ENCODE data around the gene BTBD6.

Gene BTBD6

DNA sequence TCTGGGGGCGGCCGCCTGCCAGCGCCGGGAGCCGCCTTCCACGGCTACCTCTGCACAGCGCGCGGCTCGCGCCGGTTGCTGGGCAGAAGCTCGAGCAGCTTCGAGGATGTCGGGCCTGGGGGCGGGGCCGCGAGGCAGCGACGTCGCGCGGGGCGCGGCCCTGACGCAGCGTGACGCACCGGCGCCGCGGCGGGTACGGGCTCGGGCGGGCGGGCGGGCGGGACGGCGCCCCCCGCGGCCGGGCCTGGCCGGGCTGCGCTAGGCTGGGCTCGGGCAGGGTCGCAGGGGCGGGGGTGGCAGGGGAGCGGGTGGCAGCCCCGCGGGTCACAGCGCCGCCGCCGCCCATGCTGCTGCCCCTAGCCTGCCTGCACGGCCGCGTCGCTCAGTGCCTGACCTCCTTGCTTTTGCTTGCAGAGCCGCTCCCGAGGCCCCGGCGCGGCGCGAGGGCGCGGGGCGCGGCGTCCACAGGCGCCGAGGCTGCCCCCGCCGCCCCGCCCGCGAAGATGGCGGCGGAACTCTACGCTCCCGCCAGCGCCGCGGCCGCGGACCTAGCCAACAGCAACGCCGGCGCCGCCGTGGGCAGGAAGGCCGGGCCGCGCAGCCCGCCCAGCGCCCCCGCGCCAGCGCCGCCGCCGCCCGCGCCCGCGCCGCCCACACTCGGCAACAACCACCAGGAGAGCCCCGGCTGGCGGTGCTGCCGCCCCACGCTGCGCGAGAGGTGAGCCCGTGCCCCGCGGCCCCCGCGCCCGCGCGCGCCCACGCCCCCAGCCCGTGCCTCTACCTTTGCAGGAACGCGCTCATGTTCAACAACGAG, at the start of gene BTBD6:
BTBD6 (plus strand) TSS at position 166 of the 814 bp plus-strand sequence; CDS start at position 345, 179 bp downstream.
- TF ChIP-seq, protein P1, sequence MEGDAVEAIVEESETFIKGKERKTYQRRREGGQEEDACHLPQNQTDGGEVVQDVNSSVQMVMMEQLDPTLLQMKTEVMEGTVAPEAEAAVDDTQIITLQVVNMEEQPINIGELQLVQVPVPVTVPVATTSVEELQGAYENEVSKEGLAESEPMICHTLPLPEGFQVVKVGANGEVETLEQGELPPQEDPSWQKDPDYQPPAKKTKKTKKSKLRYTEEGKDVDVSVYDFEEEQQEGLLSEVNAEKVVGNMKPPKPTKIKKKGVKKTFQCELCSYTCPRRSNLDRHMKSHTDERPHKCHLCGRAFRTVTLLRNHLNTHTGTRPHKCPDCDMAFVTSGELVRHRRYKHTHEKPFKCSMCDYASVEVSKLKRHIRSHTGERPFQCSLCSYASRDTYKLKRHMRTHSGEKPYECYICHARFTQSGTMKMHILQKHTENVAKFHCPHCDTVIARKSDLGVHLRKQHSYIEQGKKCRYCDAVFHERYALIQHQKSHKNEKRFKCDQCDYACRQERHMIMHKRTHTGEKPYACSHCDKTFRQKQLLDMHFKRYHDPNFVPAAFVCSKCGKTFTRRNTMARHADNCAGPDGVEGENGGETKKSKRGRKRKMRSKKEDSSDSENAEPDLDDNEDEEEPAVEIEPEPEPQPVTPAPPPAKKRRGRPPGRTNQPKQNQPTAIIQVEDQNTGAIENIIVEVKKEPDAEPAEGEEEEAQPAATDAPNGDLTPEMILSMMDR (IDR thresholded peaks at IDR 0.05; ENCODE audit: borderline replicate concordance, control extremely low read depth, extremely low read depth, insufficient read depth, missing control alignments): no peak
- DNase-seq (ENCODE audit: low spot score): peak; percentile 98
- in situ Hi-C loops (cut with MboI; ENCODE audit: low sequenced_read_pairs, unreplicated experiment): no loop called here

DNA sequence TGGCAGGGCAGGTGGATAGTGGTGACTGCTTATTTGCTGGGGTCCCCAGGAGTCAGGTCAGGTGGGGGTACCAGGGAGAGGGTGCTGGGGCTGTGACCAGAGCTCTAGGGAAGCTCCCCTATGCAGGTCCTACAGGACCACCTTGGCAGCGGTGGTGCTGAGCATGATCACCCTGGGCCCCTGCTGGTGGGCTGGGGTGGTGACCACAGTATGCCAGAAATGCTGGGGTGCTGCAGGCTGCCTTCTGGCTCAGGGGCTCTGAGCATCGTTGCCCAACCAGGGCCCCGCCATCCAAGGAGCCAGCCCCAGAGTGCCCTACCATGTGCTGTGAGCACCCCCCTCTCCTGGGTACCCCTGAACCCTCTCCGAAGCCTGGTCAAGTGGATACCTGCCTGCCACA, 49.7 kb upstream of the BTBD6 start:
- no peak for DNase-seq (ENCODE audit: low spot score)
- TF ChIP-seq, protein P1 (IDR thresholded peaks at IDR 0.05; ENCODE audit: borderline replicate concordance, control extremely low read depth, extremely low read depth, insufficient read depth, missing control alignments): no peak
- in situ Hi-C loops (cut with MboI; ENCODE audit: low sequenced_read_pairs, unreplicated experiment): no loop called here

DNA sequence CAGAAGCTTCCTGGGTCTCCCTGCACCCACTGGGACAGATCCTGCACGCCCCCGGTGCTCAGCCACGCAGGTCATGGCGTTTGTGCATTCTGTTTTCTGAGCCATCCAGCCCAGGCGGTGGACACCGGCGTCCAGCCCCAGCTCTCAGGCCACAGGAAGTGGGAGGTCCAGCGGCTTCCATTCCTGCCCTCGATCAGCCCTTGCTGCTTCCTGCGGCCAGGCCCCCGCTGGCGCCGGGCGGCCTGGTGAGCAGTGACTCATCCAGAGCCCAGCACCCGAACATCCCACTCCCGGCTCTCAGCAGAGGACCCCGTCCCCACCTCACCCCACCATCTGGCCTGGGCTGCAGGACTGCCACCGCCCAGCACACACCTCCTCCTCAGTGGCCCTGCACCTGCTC, 49.2 kb upstream of the BTBD6 start:
- in situ Hi-C loops (cut with MboI; ENCODE audit: low sequenced_read_pairs, unreplicated experiment): no loop called here
- no peak for DNase-seq (ENCODE audit: low spot score)
- TF ChIP-seq, protein P1 (IDR thresholded peaks at IDR 0.05; ENCODE audit: borderline replicate concordance, control extremely low read depth, extremely low read depth, insufficient read depth, missing control alignments): no peak

DNA sequence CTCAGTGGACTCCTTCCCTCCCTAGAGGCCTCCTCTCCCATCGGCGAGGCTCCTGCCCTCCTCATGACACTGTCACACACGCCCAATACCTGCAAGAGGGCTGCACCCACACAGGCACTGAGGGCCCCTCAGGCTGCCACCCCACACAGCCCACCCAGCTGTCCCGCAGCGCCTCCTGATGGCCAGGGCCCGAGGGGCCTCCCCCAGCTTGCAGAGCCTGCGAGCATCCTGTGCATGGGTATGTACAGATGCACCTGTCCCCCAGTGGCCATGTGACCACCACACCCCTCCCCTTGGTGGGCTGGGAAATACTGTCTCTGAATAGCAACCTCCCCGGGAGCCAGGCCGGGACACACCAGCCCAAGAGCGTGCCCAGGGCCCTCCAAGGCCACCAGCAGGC, 48.3 kb upstream of the BTBD6 start:
- in situ Hi-C loops (cut with MboI; ENCODE audit: low sequenced_read_pairs, unreplicated experiment): no loop called here
- DNase-seq (ENCODE audit: low spot score): no peak
- TF ChIP-seq, protein P1 (IDR thresholded peaks at IDR 0.05; ENCODE audit: borderline replicate concordance, control extremely low read depth, extremely low read depth, insufficient read depth, missing control alignments): peak; percentile 9

DNA sequence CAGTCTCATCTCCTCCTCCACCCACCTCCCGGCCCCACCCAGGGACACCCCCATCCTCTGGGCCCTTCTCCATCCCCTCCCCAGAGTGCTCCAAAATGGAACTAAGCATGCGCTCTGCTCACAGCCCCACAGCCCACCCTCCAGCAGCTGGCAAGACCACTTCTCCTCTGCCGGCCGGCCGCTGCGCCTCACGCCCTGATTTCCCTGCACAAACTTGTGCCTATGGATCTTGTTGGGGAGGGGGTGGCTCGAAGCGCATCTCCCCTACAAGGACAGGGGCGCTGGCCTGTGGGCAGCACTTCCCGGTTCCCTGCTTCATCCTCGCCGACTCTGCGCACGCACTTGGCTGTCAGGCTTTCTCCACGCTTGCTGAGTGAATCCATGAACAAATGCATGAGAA, 47.7 kb upstream of the BTBD6 start:
- in situ Hi-C loops (cut with MboI; ENCODE audit: low sequenced_read_pairs, unreplicated experiment): no loop called here

DNA sequence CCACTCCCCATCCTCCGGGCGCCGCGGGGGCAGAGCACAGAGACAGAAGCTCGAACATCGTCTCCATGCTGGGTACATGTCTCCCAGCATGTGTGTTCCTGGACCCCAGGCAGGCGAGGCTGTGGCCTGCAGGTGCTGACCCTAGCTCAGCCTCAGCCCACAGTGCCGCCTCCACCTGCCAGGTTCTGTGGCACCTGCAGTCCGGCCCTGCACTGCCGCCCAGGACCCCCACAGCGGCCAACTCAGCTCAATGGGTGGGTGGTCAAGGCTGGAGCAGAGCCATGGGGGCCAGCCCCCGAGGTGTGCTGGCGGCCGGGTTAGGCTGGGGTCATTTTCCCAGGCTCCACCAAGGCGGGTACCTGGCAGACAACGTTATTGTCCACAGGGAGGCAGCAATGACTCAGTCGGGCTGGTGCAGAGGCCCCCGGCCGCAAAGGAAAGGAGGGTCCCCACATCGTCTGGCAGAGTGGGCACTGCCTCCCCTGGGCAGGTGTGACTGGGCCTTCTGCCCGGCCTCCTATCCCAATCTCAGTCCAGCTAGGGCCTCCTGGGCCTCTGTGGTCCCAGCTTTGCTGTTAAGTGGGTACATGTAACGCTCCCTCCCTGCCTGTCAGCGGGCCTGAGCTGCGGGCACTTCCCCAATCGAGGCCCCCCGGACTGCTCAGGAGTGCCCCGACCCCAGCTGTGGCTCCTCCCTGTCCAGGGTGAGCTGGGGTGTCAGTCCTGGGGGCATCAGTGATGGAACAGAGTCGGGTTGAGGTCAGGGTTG, 47.0 kb upstream of the BTBD6 start:
- TF ChIP-seq, protein P1 (IDR thresholded peaks at IDR 0.05; ENCODE audit: borderline replicate concordance, control extremely low read depth, extremely low read depth, insufficient read depth, missing control alignments): no peak
- DNase-seq (ENCODE audit: low spot score): no peak
- in situ Hi-C loops (cut with MboI; ENCODE audit: low sequenced_read_pairs, unreplicated experiment): no loop called here

More for the DNA sequence above, 47.7 kb upstream of the BTBD6 start:
- no peak for DNase-seq (ENCODE audit: low spot score)
- TF ChIP-seq, protein P1 (IDR thresholded peaks at IDR 0.05; ENCODE audit: borderline replicate concordance, control extremely low read depth, extremely low read depth, insufficient read depth, missing control alignments): no peak
